Superior temporal gyrus (tissue), 1 donor: Measurements from ENCODE around the gene ARVCF.

ENCODE experiments used
- DNase-seq: peaks from one replicate; pipeline ENCODE4 v3.0.0-alpha.2; 2016; ENCODE audit errors: extremely low spot score

Gene ARVCF

GRCh38 chr22:19973551-19974267 is 42.9 kb downstream of the ARVCF start:
- no peak for DNase-seq

- DNase-seq, result no peak
These were observed 43.7 kb downstream of the ARVCF start for GRCh38 chr22:19972652-19973550.

- DNase-seq, result no peak
These were observed 44.4 kb downstream of the ARVCF start for GRCh38 chr22:19972251-19972650.

GRCh38 chr22:19971276-19972124 is 45.1 kb downstream of the ARVCF start:
- no peak for DNase-seq

GRCh38 chr22:19970479-19971275 is 45.9 kb downstream of the ARVCF start:
- peak; percentile 79 for DNase-seq

GRCh38 chr22:19970031-19970478 is 46.6 kb downstream of the ARVCF start:
- no peak for DNase-seq

GRCh38 chr22:19969141-19969928 is 47.3 kb downstream of the ARVCF start:
- DNase-seq, result no peak

GRCh38 chr22:19968450-19968891 is 48.2 kb downstream of the ARVCF start:
- no peak for DNase-seq

- no peak for DNase-seq
These were observed 48.7 kb downstream of the ARVCF start for GRCh38 chr22:19967850-19968449.

- no peak for DNase-seq
These were observed 49.5 kb downstream of the ARVCF start for GRCh38 chr22:19966908-19967750.

GRCh38 chr22:19965771-19966709 is 50.6 kb downstream of the ARVCF start:
- no peak for DNase-seq

- no peak for DNase-seq
These were observed 51.8 kb downstream of the ARVCF start for GRCh38 chr22:19964701-19965386.

GRCh38 chr22:19963863-19964642 is 52.6 kb downstream of the ARVCF start:
- DNase-seq, result no peak

- DNase-seq, result no peak
These were observed 53.5 kb downstream of the ARVCF start for GRCh38 chr22:19962909-19963806.

- DNase-seq, result peak; percentile 78
These were observed 54.2 kb downstream of the ARVCF start for GRCh38 chr22:19962246-19962908.
